ENCODE data around the gene SRGN. TPM values are rescaled to one million over a fixed set of nuclear protein-coding genes. Genes with fewer than 3 reads are reported as not detected.

The SRGN gene
- total and polyA plus RNA-seq, 2 of the 8 experiments (the other 6 are each of a cell fraction or from before 2014, with no cell fraction given), result 0.06 TPM; not detected in 1

GRCh38 chr10:69070951-69071350, 17.0 kb upstream of the SRGN start:
- TF ChIP-seq ATF2 (IDR thresholded peaks at IDR 0.05; ENCODE audit: low read length), result no peak
- no peak for TF ChIP-seq SRF (IDR thresholded peaks at IDR 0.05; ENCODE audit: low read depth, low read length)
- no peak for TF ChIP-seq POU5F1 (IDR thresholded peaks at IDR 0.05; ENCODE audit: low read depth, low read length)
- no peak for TF ChIP-seq JUN (IDR thresholded peaks at IDR 0.05; ENCODE audit: low read depth, low read length)
- H3K4me3 ChIP-seq (ENCODE audit: extremely low read depth in 1 of 4, insufficient read depth in 2 of 4, low read depth in 3 of 4, low read length in 4 of 4), result no peak overlapping the region
- FAIRE-seq, result no peak
- no peak overlapping the region for H4K91ac ChIP-seq (replicated peaks; ENCODE audit: insufficient read length, low read length)
- H4K5ac ChIP-seq (ENCODE audit: insufficient read length, low read depth, low read length), result no peak overlapping the region
- H3K4me1 ChIP-seq (replicated peaks in 1 of 4; ENCODE audit: control insufficient read depth in 3 of 4, insufficient read depth in 4 of 4, low read length in 3 of 4), result peaks cover 0 to 8% (median 2%) of the 10 kb centered on the region in 4 experiments; a peak in 5 of 7 replicates
- H2BK5ac ChIP-seq (ENCODE audit: low read depth, low read length), result no peak overlapping the region
- ChIA-PET CTCF (ENCODE audit: partially characterized antibody) (interaction anchor here (0.8 to 1.3 kb wide), 3 partner anchors 8 to 66 kb away, joined by 3 to 5 read pairs (median 3); no protein-coding TSS in a partner anchor), POLR2A (ENCODE audit: partially characterized antibody) (no interaction called here)
- H3K14ac ChIP-seq (ENCODE audit: insufficient read length), result no peak overlapping the region
- H4K8ac ChIP-seq (ENCODE audit: extremely low read depth, insufficient read depth, low read length), result no peak overlapping the region
- H2AFZ ChIP-seq (ENCODE audit: low read length), result no peak overlapping the region
- no peak overlapping the region for H2AK5ac ChIP-seq (ENCODE audit: low read depth, low read length)
- H3K27me3 ChIP-seq (replicated peaks in 1 of 4; ENCODE audit: control insufficient read depth in 3 of 4, extremely low read depth in 1 of 4, insufficient read depth in 3 of 4, low read length in 3 of 4), result no peaks in the 10 kb centered on the region
- no peak overlapping the region for H2BK12ac ChIP-seq (ENCODE audit: low read depth, low read length)
- H3K79me2 ChIP-seq (ENCODE audit: control insufficient read depth in 1 of 2, insufficient read depth in 2 of 2, low read length in 2 of 2), result no peaks in the 10 kb centered on the region
- no peak overlapping the region for H3K23ac ChIP-seq (ENCODE audit: insufficient read length)
- H2BK15ac ChIP-seq (ENCODE audit: low read length), result no peak overlapping the region
- no peak overlapping the region for H3K56ac ChIP-seq (replicated peaks; ENCODE audit: insufficient read length, low read depth, low read length)
- no peaks in the 10 kb centered on the region for H3K36me3 ChIP-seq (ENCODE audit: control insufficient read depth in 2 of 4, insufficient read depth in 4 of 4, low read length in 3 of 4)
- H2BK120ac ChIP-seq (replicated peaks; ENCODE audit: low read depth, low read length), result no peak overlapping the region
- no peaks in the 10 kb centered on the region for H3K23me2 ChIP-seq (ENCODE audit: low read depth, low read length)
- H3K9me3 ChIP-seq (ENCODE audit: insufficient read depth in 2 of 2, low read depth in 1 of 2, low read length in 1 of 2), result no peaks in the 10 kb centered on the region
- no peak overlapping the region for H3K4ac ChIP-seq (replicated peaks; ENCODE audit: insufficient read length, low read depth, low read length)
- H3K9ac ChIP-seq (replicated peaks in 1 of 4; ENCODE audit: extremely low read depth in 1 of 4, low read depth in 3 of 4, low read length in 3 of 4), result no peak overlapping the region
- no peak for DNase-seq (ENCODE audit: low read depth in 1 of 2, low spot score in 2 of 2)
- no peaks in the 10 kb centered on the region for H3K79me1 ChIP-seq (ENCODE audit: low read depth, low read length)
- no peaks in the 10 kb centered on the region for H4K20me1 ChIP-seq (replicated peaks in 1 of 2; ENCODE audit: control insufficient read depth in 1 of 2, insufficient read depth in 2 of 2, low read length in 2 of 2)
- WGBS, 2 experiments (ENCODE audit: extremely low coverage in 1 of 2, insufficient coverage in 1 of 2, insufficient read length in 1 of 2, insufficient replicate concordance in 2 of 2, low coverage in 1 of 2, low lambda C conversion rate in 2 of 2, missing lambda C conversion rate in 1 of 2), result 89% methylated on average over 4 of the region's 4 CpGs; no CpG with 5 or more reads in 1 of the 2 experiments
- no peak overlapping the region for H3K18ac ChIP-seq (ENCODE audit: extremely low read depth, low read length)
- H3K4me2 ChIP-seq (ENCODE audit: insufficient read depth in 1 of 2, low read depth in 2 of 2, low read length in 2 of 2), result no peak overlapping the region
- no peak overlapping the region for H2BK20ac ChIP-seq (ENCODE audit: low read length)
- no peak overlapping the region for H3K27ac ChIP-seq (ENCODE audit: low read depth, low read length)
